GM12878 (cell line): ENCODE measurements around the gene RCOR2. TPM values are rescaled to one million over a fixed set of nuclear protein-coding genes. Genes with fewer than 3 reads are reported as not detected.

Experiments used
- ASH2L ChIP-seq: fragments of 300-600, 200-600 bp; sonication (generic); IDR thresholded peaks from 2 replicates; pipeline ENCODE4 v1.6.1; 2017; ENCODE audit warnings: low read depth, mild to moderate bottlenecking, borderline replicate concordance
- BRCA1 ChIP-seq: IDR thresholded peaks from 2 replicates; pipeline ENCODE4 v1.6.1; 2011; ENCODE audit warnings: low read depth, low read length, improper control_type of control experiment
- CBX3 ChIP-seq: fragments of 200-600 bp; sonication (generic); IDR thresholded peaks from 2 replicates; pipeline ENCODE4 v1.6.1; 2016; ENCODE audit warnings: low read depth, borderline replicate concordance
- CEBPB ChIP-seq, 2 experiments: fragments of 150-350 bp in 1 of 2; IDR thresholded peaks; 2 replicates each; pipeline ENCODE4 v1.6.1; 2012 to 2014; ENCODE audit warnings: low read depth in 2 of 2, low read length in 2 of 2, borderline replicate concordance in 1 of 2, inconsistent platforms in 1 of 2
- CREB1 ChIP-seq: IDR thresholded peaks from 2 replicates; pipeline ENCODE4 v1.6.1; 2012; ENCODE audit warnings: low read depth, mild to moderate bottlenecking, inconsistent platforms
- HDAC6 ChIP-seq: fragments of 200-600 bp; sonication (generic); IDR thresholded peaks from one replicate; pipeline ENCODE4 v1.8.0; 2017; ENCODE audit warnings: antibody characterized with exemption; ENCODE audit not compliant: unreplicated experiment
- HDGF ChIP-seq: fragments of 450-650 bp; IDR thresholded peaks from 2 replicates; pipeline ENCODE4 v1.6.1; 2016; ENCODE audit warnings: antibody characterized with exemption
- JUND ChIP-seq: IDR thresholded peaks from 2 replicates; pipeline ENCODE4 v1.6.1; 2012; ENCODE audit warnings: low read depth, mild to moderate bottlenecking, low read length, improper control_type of control experiment, moderate library complexity
- MYB ChIP-seq: fragments of 150-350 bp; IDR thresholded peaks from 2 replicates; pipeline ENCODE4 v1.6.1; 2014; ENCODE audit warnings: mild to moderate bottlenecking, low read depth, low read length, borderline replicate concordance
- NFYB ChIP-seq: IDR thresholded peaks from 2 replicates; pipeline ENCODE4 v1.6.1; 2011; ENCODE audit warnings: low read depth, mild to moderate bottlenecking, low read length, improper control_type of control experiment, moderate library complexity; ENCODE audit not compliant: insufficient read depth
- RAD21 ChIP-seq: IDR thresholded peaks from 2 replicates; pipeline ENCODE4 v1.6.1; 2011; ENCODE audit warnings: mild to moderate bottlenecking, low read depth, low read length, moderate library complexity; ENCODE audit not compliant: insufficient read depth
- SMARCA5 ChIP-seq: fragments of 450-650 bp; IDR thresholded peaks from 2 replicates; pipeline ENCODE4 v1.6.1; 2017; ENCODE audit warnings: mild to moderate bottlenecking
- TAF1 ChIP-seq: IDR thresholded peaks from 2 replicates; pipeline ENCODE4 v1.6.1; 2011; ENCODE audit warnings: mild to moderate bottlenecking, low read depth, low read length, borderline replicate concordance
- TCF12 ChIP-seq: IDR thresholded peaks from 2 replicates; pipeline ENCODE4 v1.6.1; 2011; ENCODE audit warnings: low read depth, mild to moderate bottlenecking, low read length
- TCF7 ChIP-seq: IDR thresholded peaks from 2 replicates; pipeline ENCODE4 v1.6.1; 2014; ENCODE audit warnings: antibody characterized with exemption, borderline replicate concordance
- ZNF207 ChIP-seq: fragments of 450-650 bp; IDR thresholded peaks from 2 replicates; pipeline ENCODE4 v1.6.1; 2014; ENCODE audit warnings: antibody characterized with exemption, mild to moderate bottlenecking, borderline replicate concordance
- ZNF384 ChIP-seq: IDR thresholded peaks from 2 replicates; pipeline ENCODE4 v1.6.1; 2012; ENCODE audit warnings: low read depth, mild to moderate bottlenecking, low read length, improper control_type of control experiment, borderline replicate concordance
- polyA plus RNA-seq, 11 experiments: library from polyadenylated mRNA; depleted of rRNA in 4 of 11; unstranded in 6 of 11; stranded (reverse) in 5 of 11; fragments of >200 nt; fragmentation: Nextera tagmentation in 4 of 11; fragmentation: Illumina TruSeq in 1 of 11; extraction: Ambion mirVana in 4 of 11; extraction: Trizol in 1 of 11; gene quantifications; 1 replicate in 1 of 11; 2 replicates in 10 of 11; pipeline versions ENCODE4 v1.2.1 to v1.2.3, GENCODE V29; 2011 to 2016; ENCODE audit warnings: inconsistent platforms in 2 of 11, missing spikeins in 2 of 11, low read depth in 1 of 11
- total RNA-seq, 4 experiments: library from RNA; depleted of rRNA in 3 of 4; stranded (reverse); fragments of >200 nt in 3 of 4; fragmentation: Illumina TruSeq in 1 of 4; extraction: Trizol in 1 of 4; gene quantifications; 2 replicates each; pipeline versions ENCODE4 v1.2.1 to v1.2.3, GENCODE V29; 2013 to 2021
- TF ChIP-seq, protein P1 (sequence below): IDR thresholded peaks from 2 replicates; pipeline ENCODE4 v1.6.1; 2011; ENCODE audit warnings: borderline replicate concordance, low read depth, mild to moderate bottlenecking, moderate library complexity, mixed read lengths, low read length; ENCODE audit not compliant: insufficient read depth; ENCODE audit errors: extremely low read length
- TF ChIP-seq, protein P2 (sequence below): IDR thresholded peaks from 2 replicates; pipeline ENCODE4 v1.6.1; 2011; ENCODE audit warnings: low read depth, mild to moderate bottlenecking, low read length, moderate library complexity, borderline replicate concordance; ENCODE audit errors: extremely low read depth
- TF ChIP-seq, protein P3 (sequence below): fragments of 450-650 bp; IDR thresholded peaks from 2 replicates; pipeline ENCODE4 v1.6.1; 2017; ENCODE audit warnings: antibody characterized with exemption, mild to moderate bottlenecking, moderate library complexity
- TF ChIP-seq, protein P4 (sequence below): IDR thresholded peaks from 2 replicates; pipeline ENCODE4 v1.6.1; 2012; ENCODE audit warnings: mild to moderate bottlenecking, low read depth, low read length

Gene RCOR2
- total and polyA plus RNA-seq, 10 of the 15 experiments (the other 5 are each of a cell fraction or from before 2014, with no cell fraction given) = 0.06 to 0.32 (median 0.17) TPM; not detected in 5

DNA sequence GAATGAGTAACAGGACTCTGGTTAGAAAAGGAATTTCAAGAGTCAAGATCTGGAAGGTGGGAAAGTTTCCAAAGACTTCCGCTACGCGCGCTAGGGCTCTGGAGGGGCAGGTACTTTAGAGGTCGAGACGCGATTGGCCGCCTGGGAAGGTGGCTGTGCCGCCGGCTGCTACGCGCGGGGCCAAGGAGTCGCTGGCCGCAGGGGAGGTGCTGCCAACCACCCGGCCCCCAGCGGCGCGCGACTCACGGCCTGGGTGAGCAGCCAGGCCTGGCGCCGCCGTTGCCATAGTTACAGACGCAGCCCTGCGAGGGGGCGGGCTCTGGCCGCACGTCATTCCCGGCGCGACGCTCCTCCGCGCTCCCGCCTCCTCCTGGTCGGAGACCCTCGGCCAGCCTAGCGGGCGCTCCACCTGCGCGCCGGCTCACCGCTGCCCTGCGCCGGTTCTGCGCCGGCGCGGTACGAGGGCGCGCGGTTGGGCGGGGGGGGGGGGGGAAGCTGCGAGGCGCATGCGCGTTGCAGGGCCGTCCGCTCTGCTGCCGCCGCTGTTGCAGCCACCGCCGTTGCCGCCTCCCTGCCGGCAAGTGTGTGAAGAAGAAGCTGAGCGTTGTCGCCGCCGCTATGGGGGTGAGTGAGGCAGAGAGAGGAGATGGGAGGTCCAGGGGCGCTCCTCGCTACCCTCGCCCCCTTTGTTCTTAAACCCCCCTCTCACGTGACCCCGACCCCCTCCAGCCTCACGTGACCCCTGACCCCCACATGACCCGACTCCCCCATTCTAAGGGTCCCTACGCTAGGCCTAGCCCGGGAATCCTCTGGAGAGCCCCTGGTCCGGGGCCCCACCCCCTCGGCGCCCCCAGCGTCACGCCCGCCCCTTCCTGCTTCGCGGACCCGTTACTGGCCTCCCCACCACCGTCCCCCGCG, 21.8 kb upstream of the RCOR2 start, which contains the start of gene NAA40 (continued):
- TF ChIP-seq, protein P1, sequence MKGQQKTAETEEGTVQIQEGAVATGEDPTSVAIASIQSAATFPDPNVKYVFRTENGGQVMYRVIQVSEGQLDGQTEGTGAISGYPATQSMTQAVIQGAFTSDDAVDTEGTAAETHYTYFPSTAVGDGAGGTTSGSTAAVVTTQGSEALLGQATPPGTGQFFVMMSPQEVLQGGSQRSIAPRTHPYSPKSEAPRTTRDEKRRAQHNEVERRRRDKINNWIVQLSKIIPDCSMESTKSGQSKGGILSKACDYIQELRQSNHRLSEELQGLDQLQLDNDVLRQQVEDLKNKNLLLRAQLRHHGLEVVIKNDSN = peak; percentile 85
- TF ChIP-seq NFYB (peak; percentile 44; the same call in 1 of the 2 replicates), TCF12 (0 out of 2 replicates have a peak, but pooled peaks have one; percentile 5), CEBPB (IDR thresholded peaks at IDR 0.05; ENCODE audit: borderline replicate concordance in 1 of 2, low read depth in 2 of 2, low read length in 2 of 2) (no peak), CREB1 (peak; percentile 99), SMARCA5 (no peak), BRCA1 (no peak), TAF1 (0 out of 2 replicates have a peak, but pooled peaks have one; percentile 37), ZNF384 (no peak), CBX3 (no peak), TCF7 (no peak), RAD21 (no peak), ZNF207 (peak; percentile 89; the same call in 1 of the 2 replicates), HDGF (no peak), MYB (no peak), ASH2L (no peak), HDAC6 (no peak), JUND (no peak)
- TF ChIP-seq, protein P2, sequence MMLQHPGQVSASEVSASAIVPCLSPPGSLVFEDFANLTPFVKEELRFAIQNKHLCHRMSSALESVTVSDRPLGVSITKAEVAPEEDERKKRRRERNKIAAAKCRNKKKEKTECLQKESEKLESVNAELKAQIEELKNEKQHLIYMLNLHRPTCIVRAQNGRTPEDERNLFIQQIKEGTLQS = peak; percentile 83
- TF ChIP-seq, protein P3, sequence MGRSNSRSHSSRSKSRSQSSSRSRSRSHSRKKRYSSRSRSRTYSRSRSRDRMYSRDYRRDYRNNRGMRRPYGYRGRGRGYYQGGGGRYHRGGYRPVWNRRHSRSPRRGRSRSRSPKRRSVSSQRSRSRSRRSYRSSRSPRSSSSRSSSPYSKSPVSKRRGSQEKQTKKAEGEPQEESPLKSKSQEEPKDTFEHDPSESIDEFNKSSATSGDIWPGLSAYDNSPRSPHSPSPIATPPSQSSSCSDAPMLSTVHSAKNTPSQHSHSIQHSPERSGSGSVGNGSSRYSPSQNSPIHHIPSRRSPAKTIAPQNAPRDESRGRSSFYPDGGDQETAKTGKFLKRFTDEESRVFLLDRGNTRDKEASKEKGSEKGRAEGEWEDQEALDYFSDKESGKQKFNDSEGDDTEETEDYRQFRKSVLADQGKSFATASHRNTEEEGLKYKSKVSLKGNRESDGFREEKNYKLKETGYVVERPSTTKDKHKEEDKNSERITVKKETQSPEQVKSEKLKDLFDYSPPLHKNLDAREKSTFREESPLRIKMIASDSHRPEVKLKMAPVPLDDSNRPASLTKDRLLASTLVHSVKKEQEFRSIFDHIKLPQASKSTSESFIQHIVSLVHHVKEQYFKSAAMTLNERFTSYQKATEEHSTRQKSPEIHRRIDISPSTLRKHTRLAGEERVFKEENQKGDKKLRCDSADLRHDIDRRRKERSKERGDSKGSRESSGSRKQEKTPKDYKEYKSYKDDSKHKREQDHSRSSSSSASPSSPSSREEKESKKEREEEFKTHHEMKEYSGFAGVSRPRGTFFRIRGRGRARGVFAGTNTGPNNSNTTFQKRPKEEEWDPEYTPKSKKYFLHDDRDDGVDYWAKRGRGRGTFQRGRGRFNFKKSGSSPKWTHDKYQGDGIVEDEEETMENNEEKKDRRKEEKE = no peak
- TF ChIP-seq, protein P4, sequence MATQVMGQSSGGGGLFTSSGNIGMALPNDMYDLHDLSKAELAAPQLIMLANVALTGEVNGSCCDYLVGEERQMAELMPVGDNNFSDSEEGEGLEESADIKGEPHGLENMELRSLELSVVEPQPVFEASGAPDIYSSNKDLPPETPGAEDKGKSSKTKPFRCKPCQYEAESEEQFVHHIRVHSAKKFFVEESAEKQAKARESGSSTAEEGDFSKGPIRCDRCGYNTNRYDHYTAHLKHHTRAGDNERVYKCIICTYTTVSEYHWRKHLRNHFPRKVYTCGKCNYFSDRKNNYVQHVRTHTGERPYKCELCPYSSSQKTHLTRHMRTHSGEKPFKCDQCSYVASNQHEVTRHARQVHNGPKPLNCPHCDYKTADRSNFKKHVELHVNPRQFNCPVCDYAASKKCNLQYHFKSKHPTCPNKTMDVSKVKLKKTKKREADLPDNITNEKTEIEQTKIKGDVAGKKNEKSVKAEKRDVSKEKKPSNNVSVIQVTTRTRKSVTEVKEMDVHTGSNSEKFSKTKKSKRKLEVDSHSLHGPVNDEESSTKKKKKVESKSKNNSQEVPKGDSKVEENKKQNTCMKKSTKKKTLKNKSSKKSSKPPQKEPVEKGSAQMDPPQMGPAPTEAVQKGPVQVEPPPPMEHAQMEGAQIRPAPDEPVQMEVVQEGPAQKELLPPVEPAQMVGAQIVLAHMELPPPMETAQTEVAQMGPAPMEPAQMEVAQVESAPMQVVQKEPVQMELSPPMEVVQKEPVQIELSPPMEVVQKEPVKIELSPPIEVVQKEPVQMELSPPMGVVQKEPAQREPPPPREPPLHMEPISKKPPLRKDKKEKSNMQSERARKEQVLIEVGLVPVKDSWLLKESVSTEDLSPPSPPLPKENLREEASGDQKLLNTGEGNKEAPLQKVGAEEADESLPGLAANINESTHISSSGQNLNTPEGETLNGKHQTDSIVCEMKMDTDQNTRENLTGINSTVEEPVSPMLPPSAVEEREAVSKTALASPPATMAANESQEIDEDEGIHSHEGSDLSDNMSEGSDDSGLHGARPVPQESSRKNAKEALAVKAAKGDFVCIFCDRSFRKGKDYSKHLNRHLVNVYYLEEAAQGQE = 0 out of 2 replicates have a peak, but pooled peaks have one; percentile 56
